Keratinocyte (primary cell): ENCODE results near the gene TSPAN2.

Source experiments
- EZH2 ChIP-seq: IDR thresholded peaks from one replicate; pipeline ENCODE4 v1.6.1; 2012; ENCODE audit warnings: inconsistent platforms, mild to moderate bottlenecking, low read length, moderate library complexity
- TF ChIP-seq, protein P1 (sequence below), 3 experiments: IDR thresholded peaks in 1 of 3; conservative IDR thresholded peaks in 1 of 3; optimal IDR thresholded peaks in 1 of 3; 2 replicates in 2 of 3; 3 replicates in 1 of 3; pipeline versions ENCODE3 to v1.5.1; 2011; ENCODE audit warnings: low read length in 3 of 3, mild to moderate bottlenecking in 3 of 3, moderate library complexity in 2 of 3, control low read depth in 1 of 3, inconsistent platforms in 1 of 3; ENCODE audit not compliant: insufficient read depth in 2 of 3; ENCODE audit errors: extremely low read depth in 1 of 3

DNA sequence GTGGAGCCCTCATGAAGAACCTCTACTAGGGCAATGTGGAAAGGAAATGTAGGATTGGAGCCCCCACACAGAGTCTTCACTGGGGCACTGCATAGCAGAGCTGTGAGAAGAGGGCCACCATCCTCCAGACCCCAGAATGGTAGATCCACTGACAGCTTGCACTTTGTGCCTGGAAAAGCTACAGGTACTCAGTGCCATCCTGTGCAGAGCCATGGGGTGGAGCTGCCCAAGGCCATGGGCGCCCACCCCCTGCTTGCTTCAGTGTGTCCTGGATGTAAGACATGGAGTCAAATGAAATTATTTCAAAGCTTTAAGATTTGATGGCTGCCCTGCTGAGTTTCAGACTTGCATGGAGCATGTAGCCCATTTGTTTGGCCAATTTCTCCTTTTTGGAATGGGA lies 76.9 kb downstream of the TSPAN2 start:
- TF ChIP-seq, protein P1, sequence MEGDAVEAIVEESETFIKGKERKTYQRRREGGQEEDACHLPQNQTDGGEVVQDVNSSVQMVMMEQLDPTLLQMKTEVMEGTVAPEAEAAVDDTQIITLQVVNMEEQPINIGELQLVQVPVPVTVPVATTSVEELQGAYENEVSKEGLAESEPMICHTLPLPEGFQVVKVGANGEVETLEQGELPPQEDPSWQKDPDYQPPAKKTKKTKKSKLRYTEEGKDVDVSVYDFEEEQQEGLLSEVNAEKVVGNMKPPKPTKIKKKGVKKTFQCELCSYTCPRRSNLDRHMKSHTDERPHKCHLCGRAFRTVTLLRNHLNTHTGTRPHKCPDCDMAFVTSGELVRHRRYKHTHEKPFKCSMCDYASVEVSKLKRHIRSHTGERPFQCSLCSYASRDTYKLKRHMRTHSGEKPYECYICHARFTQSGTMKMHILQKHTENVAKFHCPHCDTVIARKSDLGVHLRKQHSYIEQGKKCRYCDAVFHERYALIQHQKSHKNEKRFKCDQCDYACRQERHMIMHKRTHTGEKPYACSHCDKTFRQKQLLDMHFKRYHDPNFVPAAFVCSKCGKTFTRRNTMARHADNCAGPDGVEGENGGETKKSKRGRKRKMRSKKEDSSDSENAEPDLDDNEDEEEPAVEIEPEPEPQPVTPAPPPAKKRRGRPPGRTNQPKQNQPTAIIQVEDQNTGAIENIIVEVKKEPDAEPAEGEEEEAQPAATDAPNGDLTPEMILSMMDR (optimal IDR thresholded peaks at IDR 0.05 in 1 of 3, IDR thresholded peaks at IDR 0.05 in 1 of 3, conservative IDR thresholded peaks at IDR 0.05 in 1 of 3; ENCODE audit: extremely low read depth in 1 of 3, insufficient read depth in 2 of 3, low read length in 3 of 3), result no peak
- no peak for TF ChIP-seq EZH2
